Ramos (cell line): ENCODE results near the gene CFDP1.

ENCODE experiments used
- in situ Hi-C: fragments of 300-500 bp; cut with MboI; formaldehyde crosslinking; loops from one replicate; pipeline ENCODE4 v1.14.3; 2022; ENCODE audit warnings: low sequenced_read_pairs; ENCODE audit not compliant: unreplicated experiment

Gene CFDP1

GRCh38 chr16:75244844-75245758 is 188.2 kb downstream of the CFDP1 start:
- in situ Hi-C loops: no loop called here

GRCh38 chr16:75244225-75244809 is 189.0 kb downstream of the CFDP1 start:
- in situ Hi-C loops: no loop called here
